CD14-positive monocyte (primary cell): ENCODE results near the gene TRAF3. TPM values are rescaled to one million over a fixed set of nuclear protein-coding genes. Genes with fewer than 3 reads are reported as not detected.

Experiments used
- DNase-seq, 3 donors: peaks; one replicate each; pipeline ENCODE4 v3.0.0-alpha.2; 2011 to 2022
- H2AFZ ChIP-seq: 2 replicates; pipeline ENCODE4 v1.6.0; 2012; ENCODE audit warnings: mild to moderate bottlenecking, low read depth, low read length, inconsistent platforms; ENCODE audit not compliant: insufficient read depth, poor library complexity, severe bottlenecking
- H3K27ac ChIP-seq, 2 donors: 1 replicate in 1 of 2; 2 replicates in 1 of 2; pipeline ENCODE4 v1.5.1; 2012 to 2013; ENCODE audit warnings: low read length in 2 of 2, control low read depth in 1 of 2, inconsistent platforms in 1 of 2, low read depth in 1 of 2, mild to moderate bottlenecking in 1 of 2
- H3K27me3 ChIP-seq, 2 donors: one replicate each; pipeline versions ENCODE4 v1.6.0 to v1.6.1; 2011 to 2013; ENCODE audit warnings: low read length in 2 of 2; ENCODE audit not compliant: control insufficient read depth in 2 of 2, insufficient read depth in 2 of 2
- H3K36me3 ChIP-seq, 2 donors: replicated peaks in 1 of 2; 1 replicate in 1 of 2; 2 replicates in 1 of 2; pipeline versions ENCODE4 v1.5.1 to v1.6.1; 2012 to 2013; ENCODE audit warnings: low read length in 2 of 2, control low read depth in 1 of 2, inconsistent platforms in 1 of 2, mild to moderate bottlenecking in 1 of 2; ENCODE audit not compliant: insufficient read depth in 2 of 2, control insufficient read depth in 1 of 2
- H3K4me1 ChIP-seq, 2 donors: 1 replicate in 1 of 2; 2 replicates in 1 of 2; pipeline versions ENCODE4 v1.5.1 to v1.6.1; 2012 to 2013; ENCODE audit warnings: low read length in 2 of 2, control low read depth in 1 of 2, inconsistent platforms in 1 of 2, mild to moderate bottlenecking in 1 of 2, moderate library complexity in 1 of 2; ENCODE audit not compliant: insufficient read depth in 2 of 2, control insufficient read depth in 1 of 2
- H3K4me2 ChIP-seq: replicated peaks from 2 replicates; pipeline ENCODE3; 2012; ENCODE audit warnings: low read length, moderate library complexity, mild to moderate bottlenecking; ENCODE audit not compliant: poor library complexity, severe bottlenecking; ENCODE audit errors: extremely low read depth
- H3K4me3 ChIP-seq, 3 experiments: fragments of 200-600 bp in 1 of 3; sonication (generic) in 1 of 3; replicated peaks in 1 of 3; 1 replicate in 2 of 3; 2 replicates in 1 of 3; pipeline ENCODE4 v1.5.1; 2011 to 2013; ENCODE audit warnings: low read length in 3 of 3, mild to moderate bottlenecking in 3 of 3, control low read depth in 2 of 3, low read depth in 2 of 3, inconsistent platforms in 1 of 3, moderate library complexity in 1 of 3
- H3K79me2 ChIP-seq: 2 replicates; pipeline ENCODE4 v1.6.0; 2012; ENCODE audit warnings: mild to moderate bottlenecking, control low read depth, inconsistent platforms, low read length, moderate library complexity; ENCODE audit not compliant: insufficient read depth
- H3K9ac ChIP-seq: 2 replicates; pipeline ENCODE4 v1.6.0; 2017; ENCODE audit warnings: low read length, mild to moderate bottlenecking; ENCODE audit not compliant: insufficient read depth, poor library complexity, severe bottlenecking
- H3K9me3 ChIP-seq, 2 donors: replicated peaks in 1 of 2; 1 replicate in 1 of 2; 2 replicates in 1 of 2; pipeline versions ENCODE4 v1.5.1 to v1.6.1; 2012 to 2013; ENCODE audit warnings: low read length in 2 of 2, control low read depth in 1 of 2; ENCODE audit not compliant: control insufficient read depth in 1 of 2, insufficient read depth in 1 of 2
- H4K20me1 ChIP-seq: 2 replicates; pipeline ENCODE4 v1.6.0; 2012; ENCODE audit warnings: mild to moderate bottlenecking, low read length, control low read depth, moderate library complexity; ENCODE audit not compliant: insufficient read depth
- H3K27ac Mint-ChIP-seq, 7 donors: one replicate each; pipeline ENCODE4 v1.8.0; 2020; ENCODE audit warnings: mild to moderate bottlenecking in 7 of 7, mixed read lengths in 7 of 7, moderate library complexity in 6 of 7, inconsistent platforms in 2 of 7
- H3K27me3 Mint-ChIP-seq, 3 donors: one replicate each; pipeline ENCODE4 v1.8.0; 2021 to 2022; ENCODE audit warnings: low read depth in 3 of 3, mild to moderate bottlenecking in 3 of 3, mixed read lengths in 3 of 3, moderate library complexity in 3 of 3, inconsistent platforms in 1 of 3
- H3K36me3 Mint-ChIP-seq, 2 donors: one replicate each; pipeline ENCODE4 v1.8.0; 2020; ENCODE audit warnings: mixed read lengths in 2 of 2, inconsistent platforms in 1 of 2, mild to moderate bottlenecking in 1 of 2
- H3K4me1 Mint-ChIP-seq: one replicate; pipeline ENCODE4 v1.8.0; 2020; ENCODE audit warnings: mild to moderate bottlenecking, mixed read lengths
- H3K4me3 Mint-ChIP-seq, 2 donors: one replicate each; pipeline ENCODE4 v1.8.0; 2020; ENCODE audit warnings: mild to moderate bottlenecking in 2 of 2, mixed read lengths in 2 of 2, moderate library complexity in 1 of 2
- H3K9me3 Mint-ChIP-seq, 7 donors: one replicate each; pipeline ENCODE4 v1.8.0; 2020 to 2022; ENCODE audit warnings: mixed read lengths in 7 of 7, mild to moderate bottlenecking in 6 of 7, moderate library complexity in 6 of 7, inconsistent platforms in 2 of 7
- WGBS: methylation state at CpG from one replicate; pipeline ENCODE4 v1.1.5; 2013; ENCODE audit warnings: missing lambda C conversion rate; ENCODE audit not compliant: insufficient coverage; 5-methylcytosine and 5-hydroxymethylcytosine counted together
- intact Hi-C, 2 donors: fragments of 100-400 bp; cut with micrococcal nuclease; formaldehyde crosslinking; loops; one replicate each; pipeline versions ENCODE4 v1.15.0 to v1.15.1; 2023
- polyA plus RNA-seq, 3 donors: library from polyadenylated mRNA; depleted of rRNA in 1 of 3; unstranded in 2 of 3; stranded (reverse) in 1 of 3; fragments of 300-500 nt in 2 of 3; fragments of >200 nt in 1 of 3; fragmentation: Illumina TruSeq in 2 of 3; gene quantifications; 1 replicate in 2 of 3; 2 replicates in 1 of 3; pipeline ENCODE4 v1.2.3, GENCODE V29; 2012 to 2021
- TF ChIP-seq, protein P1 (sequence below): fragments of 200-600 bp; IDR thresholded peaks from one replicate; pipeline ENCODE4 v1.8.0; 2022; ENCODE audit warnings: antibody characterized with exemption, mild to moderate bottlenecking

Gene TRAF3
- polyA plus RNA-seq, 3 donors = 12.0 to 37.6 (median 17.3) TPM

GRCh38 chr14:102905116-102906108 is 128.2 kb downstream of the TRAF3 start:
- Histone ChIP-seq H4K20me1 (peaks cover 45% of the 10 kb centered on the region), H3K4me2 (no peak overlapping the region), H3K9ac (no peak overlapping the region), H2AFZ (no peak overlapping the region), H3K4me1 (peaks cover 0 to 6% of the 10 kb centered on the region in 2 donors), H3K4me3 (no peak overlapping the region), H3K36me3 (peaks cover 49 to 80% of the 10 kb centered on the region in 2 donors), H3K79me2 (no peaks in the 10 kb centered on the region), H3K27me3 (no peaks in the 10 kb centered on the region), H3K9me3 (no peaks in the 10 kb centered on the region), H3K27ac (no peak overlapping the region)
- Mint-ChIP-seq H3K9me3 (peaks cover 0 to 1% (median 0%) of the 10 kb centered on the region in 7 donors), H3K36me3 (peaks cover 46 to 70% of the 10 kb centered on the region in 2 donors), H3K4me1 (peaks cover 9% of the 10 kb centered on the region), H3K27ac (peak overlapping the region in 1 of 7 donors; percentile 69), H3K4me3 (no peak overlapping the region), H3K27me3 (peaks cover 0 to 3% (median 0%) of the 10 kb centered on the region in 3 donors)
- TF ChIP-seq, protein P1, sequence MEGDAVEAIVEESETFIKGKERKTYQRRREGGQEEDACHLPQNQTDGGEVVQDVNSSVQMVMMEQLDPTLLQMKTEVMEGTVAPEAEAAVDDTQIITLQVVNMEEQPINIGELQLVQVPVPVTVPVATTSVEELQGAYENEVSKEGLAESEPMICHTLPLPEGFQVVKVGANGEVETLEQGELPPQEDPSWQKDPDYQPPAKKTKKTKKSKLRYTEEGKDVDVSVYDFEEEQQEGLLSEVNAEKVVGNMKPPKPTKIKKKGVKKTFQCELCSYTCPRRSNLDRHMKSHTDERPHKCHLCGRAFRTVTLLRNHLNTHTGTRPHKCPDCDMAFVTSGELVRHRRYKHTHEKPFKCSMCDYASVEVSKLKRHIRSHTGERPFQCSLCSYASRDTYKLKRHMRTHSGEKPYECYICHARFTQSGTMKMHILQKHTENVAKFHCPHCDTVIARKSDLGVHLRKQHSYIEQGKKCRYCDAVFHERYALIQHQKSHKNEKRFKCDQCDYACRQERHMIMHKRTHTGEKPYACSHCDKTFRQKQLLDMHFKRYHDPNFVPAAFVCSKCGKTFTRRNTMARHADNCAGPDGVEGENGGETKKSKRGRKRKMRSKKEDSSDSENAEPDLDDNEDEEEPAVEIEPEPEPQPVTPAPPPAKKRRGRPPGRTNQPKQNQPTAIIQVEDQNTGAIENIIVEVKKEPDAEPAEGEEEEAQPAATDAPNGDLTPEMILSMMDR = no peak
- intact Hi-C loops = no loop called here
- no peak for DNase-seq
- 98% methylated on average over 22 of the region's 38 CpGs for WGBS

- no peaks in the 10 kb centered on the region for H3K9me3 ChIP-seq
- no peak overlapping the region for H2AFZ ChIP-seq
- H3K9ac ChIP-seq = no peak overlapping the region
- peaks cover 44 to 81% of the 10 kb centered on the region in 2 donors for H3K36me3 ChIP-seq
- H3K79me2 ChIP-seq = no peaks in the 10 kb centered on the region
- H3K4me3 ChIP-seq = no peak overlapping the region
- peaks cover 41% of the 10 kb centered on the region for H4K20me1 ChIP-seq
- H3K4me1 Mint-ChIP-seq = no peaks in the 10 kb centered on the region
- WGBS = 97% methylated on average over 30 of the region's 30 CpGs
- H3K4me3 Mint-ChIP-seq = no peak overlapping the region
- H3K36me3 Mint-ChIP-seq = peaks cover 47 to 74% of the 10 kb centered on the region in 2 donors
- H3K27ac Mint-ChIP-seq = no peak overlapping the region
- TF ChIP-seq, protein P1 = no peak
- intact Hi-C loops = no loop called here
- H3K9me3 Mint-ChIP-seq = peaks cover 0 to 1% (median 0%) of the 10 kb centered on the region in 7 donors
- no peaks in the 10 kb centered on the region for H3K4me1 ChIP-seq
- no peak overlapping the region for H3K27ac ChIP-seq
- H3K27me3 Mint-ChIP-seq = peaks cover 0 to 3% (median 0%) of the 10 kb centered on the region in 3 donors
- no peak overlapping the region for H3K4me2 ChIP-seq
- DNase-seq = no peak
- no peaks in the 10 kb centered on the region for H3K27me3 ChIP-seq
Measured at GRCh38 chr14:102906616-102907302, 129.5 kb downstream of the TRAF3 start.
